HUES64 (cell line): ENCODE results near the gene CACNA1G.
A peak's percentile ranks its signal among the peaks of the same experiment; 100 is the strongest.

Experiments used
- H3K27ac ChIP-seq: 2 replicates; pipeline ENCODE4 v1.7.0; 2013; ENCODE audit warnings: low read depth, low read length, inconsistent platforms
- H3K27me3 ChIP-seq: 2 replicates; pipeline ENCODE4 v1.6.1; 2013; ENCODE audit warnings: mild to moderate bottlenecking, low read length; ENCODE audit not compliant: insufficient read depth
- H3K36me3 ChIP-seq: 2 replicates; pipeline ENCODE4 v1.6.1; 2013; ENCODE audit warnings: mild to moderate bottlenecking, low read length; ENCODE audit not compliant: insufficient read depth
- H3K4me1 ChIP-seq: 2 replicates; pipeline ENCODE4 v1.6.1; 2013; ENCODE audit warnings: mild to moderate bottlenecking, low read length, moderate library complexity; ENCODE audit not compliant: insufficient read depth
- H3K4me3 ChIP-seq: 2 replicates; pipeline ENCODE4 v1.5.1; 2013; ENCODE audit warnings: mild to moderate bottlenecking, low read length, moderate library complexity
- H3K9ac ChIP-seq: 2 replicates; pipeline ENCODE4 v1.6.1; 2013; ENCODE audit warnings: mild to moderate bottlenecking, low read depth, low read length
- H3K9me3 ChIP-seq: 2 replicates; pipeline ENCODE4 v1.6.1; 2013; ENCODE audit warnings: low read depth, low read length; ENCODE audit not compliant: insufficient read depth
- WGBS: fragments of 150-250, 120-280 bp; methylation state at CpG from one replicate; pipeline ENCODE4 v1.1.7; 2013; ENCODE audit warnings: missing lambda C conversion rate; 5-methylcytosine and 5-hydroxymethylcytosine counted together

Gene CACNA1G

DNA sequence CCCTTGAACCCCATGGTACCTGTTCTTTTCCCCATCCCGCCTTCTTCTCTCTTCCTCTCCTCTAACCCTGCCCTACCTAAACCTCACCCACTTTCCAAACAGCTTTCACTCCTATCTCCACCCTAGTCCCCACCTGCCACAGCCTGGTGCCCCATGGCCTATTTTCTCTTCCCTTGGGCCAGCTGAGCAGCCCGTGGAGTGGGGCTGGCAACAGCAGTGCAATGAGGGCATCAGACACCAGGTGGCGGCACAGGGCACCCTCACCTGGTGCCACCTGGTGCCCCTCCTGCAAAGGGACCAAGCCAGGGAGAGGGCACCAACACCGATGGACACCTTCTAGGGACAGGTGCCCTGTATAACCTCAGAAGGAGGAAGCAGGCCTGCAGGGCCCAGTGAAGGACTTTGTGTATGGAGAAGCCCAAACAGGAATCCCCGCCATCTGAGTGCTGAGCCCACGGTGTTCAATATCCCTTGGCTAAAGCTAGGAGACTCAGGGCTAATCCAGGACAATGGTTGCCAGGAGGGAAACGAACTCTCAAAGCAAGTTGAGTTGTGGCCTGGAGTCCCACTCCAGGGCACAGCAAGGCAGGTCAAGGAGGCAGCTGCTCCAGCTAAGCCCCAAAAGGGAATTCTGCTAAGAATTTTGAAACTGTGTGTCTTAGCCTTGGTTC is 70.1 kb downstream of the CACNA1G start:
- Histone ChIP-seq H3K27me3 (peaks cover 40% of the 10 kb centered on the region), H3K27ac (no peak overlapping the region), H3K9ac (no peak overlapping the region), H3K9me3 (no peaks in the 10 kb centered on the region), H3K4me1 (peaks cover 18% of the 10 kb centered on the region), H3K4me3 (no peak overlapping the region), H3K36me3 (no peaks in the 10 kb centered on the region)
- WGBS: 72% methylated on average over 7 of the region's 7 CpGs

DNA sequence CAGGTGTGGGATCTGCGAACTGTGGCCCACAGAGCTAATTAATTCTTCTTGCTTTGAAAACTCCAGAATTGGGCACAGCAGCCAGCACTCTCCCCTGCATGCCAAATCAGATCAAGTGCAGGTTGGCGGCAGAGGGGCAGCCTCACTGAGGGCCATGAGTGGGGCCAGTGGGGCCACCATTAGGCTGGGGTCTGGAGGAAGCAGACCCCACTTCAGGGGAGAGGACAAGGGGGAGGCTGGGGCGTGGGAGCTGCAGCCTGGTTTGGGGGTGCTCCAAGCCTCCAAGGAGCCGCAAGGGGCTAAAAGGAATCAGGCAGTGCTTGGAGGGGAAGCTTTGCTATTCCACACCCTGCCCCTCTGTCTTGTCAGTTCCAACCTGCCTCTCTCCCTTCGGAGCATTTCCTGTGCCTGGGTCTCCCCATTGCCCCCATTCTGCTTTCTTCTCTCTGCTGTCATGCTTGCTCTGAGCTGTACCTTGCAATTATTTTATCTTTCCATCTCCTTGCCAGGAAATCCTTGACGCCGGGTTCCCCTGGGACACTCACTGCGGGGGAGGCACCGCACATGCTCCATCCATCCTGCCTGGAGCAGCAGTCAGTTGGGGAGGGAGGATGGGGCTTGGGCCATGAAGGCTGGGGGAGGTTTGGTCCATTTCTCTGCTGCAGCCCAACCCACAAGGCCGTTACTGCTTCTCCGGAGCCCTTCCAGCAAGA is 70.8 kb downstream of the CACNA1G start:
- Histone ChIP-seq H3K9ac (no peak overlapping the region), H3K4me1 (peaks cover 18% of the 10 kb centered on the region)

DNA sequence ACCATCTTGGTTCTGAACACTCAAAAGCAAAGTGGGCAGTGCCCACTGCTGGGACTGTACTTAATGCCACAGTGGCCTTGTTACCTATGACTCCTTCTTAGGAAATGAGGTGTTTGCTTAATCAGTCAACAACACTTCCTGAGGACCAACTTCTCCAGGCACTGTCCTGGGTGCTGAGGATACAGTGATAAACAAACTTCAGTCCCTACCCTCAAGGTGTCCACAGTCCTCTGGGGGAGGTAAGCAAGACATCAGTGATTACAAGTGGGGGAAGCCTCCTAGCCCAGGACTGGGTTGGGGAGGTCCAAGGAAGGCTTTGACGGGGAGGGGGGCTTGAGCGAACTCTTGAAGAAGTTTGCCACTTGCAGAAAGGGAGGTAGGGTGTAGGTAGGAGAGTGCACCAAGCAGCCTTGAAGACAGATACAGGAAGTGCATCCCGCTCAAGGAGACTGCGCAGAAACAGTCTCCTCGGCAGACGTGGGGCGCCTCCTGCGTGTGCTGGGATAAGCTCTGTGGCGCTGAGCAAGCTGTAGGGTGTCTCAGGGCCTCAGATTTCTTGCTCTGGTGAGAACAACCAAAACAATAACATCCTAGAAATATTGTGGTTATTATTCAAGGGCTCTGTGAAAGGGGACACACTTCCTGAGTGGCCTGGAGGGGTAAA is 71.5 kb downstream of the CACNA1G start:
- H3K27me3 ChIP-seq: peaks cover 54% of the 10 kb centered on the region
- WGBS: 90% methylated on average over 9 of the region's 9 CpGs
- peaks cover 18% of the 10 kb centered on the region for H3K4me1 ChIP-seq
- H3K4me3 ChIP-seq: no peak overlapping the region
- no peak overlapping the region for H3K9ac ChIP-seq
- H3K36me3 ChIP-seq: no peaks in the 10 kb centered on the region
- no peaks in the 10 kb centered on the region for H3K9me3 ChIP-seq
- H3K27ac ChIP-seq: no peak overlapping the region

More for the DNA sequence above, 70.8 kb downstream of the CACNA1G start:
- WGBS: 88% methylated on average over 11 of the region's 11 CpGs
- H3K9me3 ChIP-seq: no peaks in the 10 kb centered on the region
- H3K4me3 ChIP-seq: no peak overlapping the region
- H3K27me3 ChIP-seq: peaks cover 47% of the 10 kb centered on the region
- no peaks in the 10 kb centered on the region for H3K36me3 ChIP-seq
- H3K27ac ChIP-seq: no peak overlapping the region

DNA sequence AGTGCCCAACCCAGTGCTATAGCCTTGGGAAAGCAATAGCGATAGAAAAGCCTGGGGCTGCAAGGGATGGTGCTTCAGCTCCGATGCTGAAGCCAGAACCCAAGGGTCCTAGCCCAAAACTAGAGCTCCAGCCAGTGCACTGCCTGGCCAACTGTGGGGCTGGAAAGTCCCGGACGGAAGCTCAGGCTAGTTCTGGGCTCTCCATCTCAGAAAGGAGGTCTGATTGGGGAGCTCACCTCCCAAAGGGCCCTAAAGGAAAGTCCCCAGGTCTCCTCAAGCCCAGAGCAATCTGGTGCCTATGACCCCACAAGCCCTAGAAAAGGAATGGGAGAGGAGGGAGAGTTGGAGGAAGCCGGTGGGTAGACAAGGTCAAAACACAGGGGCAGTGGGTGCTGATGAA is 72.1 kb downstream of the CACNA1G start:
- H3K4me3 ChIP-seq: no peak overlapping the region
- no peak overlapping the region for H3K9ac ChIP-seq
- H3K4me1 ChIP-seq: peaks cover 15% of the 10 kb centered on the region
- no peaks in the 10 kb centered on the region for H3K36me3 ChIP-seq
- H3K9me3 ChIP-seq: no peaks in the 10 kb centered on the region
- peaks cover 57% of the 10 kb centered on the region for H3K27me3 ChIP-seq
- H3K27ac ChIP-seq: no peak overlapping the region
- 95% methylated on average over 5 of the region's 5 CpGs for WGBS

DNA sequence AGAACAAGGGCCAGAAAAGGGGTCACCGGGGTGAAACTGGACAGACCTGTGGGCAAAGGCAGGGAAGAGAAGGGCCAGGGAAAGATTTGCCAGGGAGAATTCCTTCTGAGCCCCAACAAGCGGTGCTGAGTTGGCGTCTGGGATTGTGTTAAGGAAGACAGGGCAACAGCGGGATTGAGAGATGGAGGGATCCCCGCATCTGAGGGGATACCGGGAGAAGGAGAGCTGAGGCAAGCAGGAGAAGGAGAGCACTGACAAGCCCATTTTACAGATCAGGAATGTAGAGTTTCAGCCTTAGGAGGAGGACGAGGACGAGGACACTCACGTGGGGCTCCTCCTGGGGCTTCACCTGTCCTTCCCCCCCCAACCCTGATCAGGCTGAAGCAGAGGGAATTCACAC is 73.2 kb downstream of the CACNA1G start:
- H3K4me3 ChIP-seq: no peak overlapping the region
- no peaks in the 10 kb centered on the region for H3K9me3 ChIP-seq
- 90% methylated on average over 9 of the region's 9 CpGs for WGBS
- H3K9ac ChIP-seq: no peak overlapping the region
- peaks cover 57% of the 10 kb centered on the region for H3K27me3 ChIP-seq
- no peaks in the 10 kb centered on the region for H3K36me3 ChIP-seq
- H3K27ac ChIP-seq: no peak overlapping the region
- peaks cover 8% of the 10 kb centered on the region; the same call in 1 of the 2 replicates for H3K4me1 ChIP-seq

DNA sequence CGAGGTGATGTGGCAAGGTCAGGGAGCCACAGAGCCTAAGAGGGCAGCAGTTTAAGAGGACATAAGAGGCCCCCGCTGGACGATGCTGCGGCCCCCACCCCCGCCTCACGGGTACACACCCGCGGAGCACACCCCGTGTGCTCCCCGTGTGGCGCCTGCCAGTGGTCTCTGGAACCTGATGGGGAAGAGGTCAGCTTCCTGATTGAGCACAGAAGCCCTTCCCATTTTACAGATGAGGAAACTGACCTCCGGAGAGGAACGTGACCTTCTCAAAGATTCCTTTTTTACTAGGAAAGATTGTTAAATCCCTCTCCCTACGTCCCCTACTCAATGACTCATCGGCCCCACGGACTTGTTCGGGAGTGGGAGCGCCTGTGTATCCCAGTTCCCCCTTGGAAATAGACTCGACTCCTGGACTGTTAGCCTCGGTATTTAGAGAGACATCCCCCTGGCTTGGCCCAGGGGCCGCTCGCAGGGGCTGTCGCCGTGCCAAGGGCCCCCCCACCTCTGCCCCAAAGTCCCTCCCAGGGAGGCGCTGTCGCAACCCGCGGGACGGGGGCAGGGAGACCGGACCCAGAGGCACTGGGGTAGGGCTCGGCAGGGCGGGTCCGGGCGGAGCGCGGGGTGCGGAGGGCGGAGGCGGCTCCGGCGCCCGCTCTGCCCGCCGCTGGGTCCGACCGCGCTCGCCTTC is 73.9 kb downstream of the CACNA1G start, which contains the start of gene ABCC3:
Gene ABCC3, plus strand, starts transcription at position 658 of the 691 bp plus-strand sequence. CDS start 56 bp downstream, outside the sequence.
- Histone ChIP-seq H3K4me1 (peaks cover 4% of the 10 kb centered on the region; the same call in 1 of the 2 replicates), H3K9ac (peak within 1 kb of the TSS; percentile 29)
- WGBS: 16% methylated on average over 48 of the region's 48 CpGs

DNA sequence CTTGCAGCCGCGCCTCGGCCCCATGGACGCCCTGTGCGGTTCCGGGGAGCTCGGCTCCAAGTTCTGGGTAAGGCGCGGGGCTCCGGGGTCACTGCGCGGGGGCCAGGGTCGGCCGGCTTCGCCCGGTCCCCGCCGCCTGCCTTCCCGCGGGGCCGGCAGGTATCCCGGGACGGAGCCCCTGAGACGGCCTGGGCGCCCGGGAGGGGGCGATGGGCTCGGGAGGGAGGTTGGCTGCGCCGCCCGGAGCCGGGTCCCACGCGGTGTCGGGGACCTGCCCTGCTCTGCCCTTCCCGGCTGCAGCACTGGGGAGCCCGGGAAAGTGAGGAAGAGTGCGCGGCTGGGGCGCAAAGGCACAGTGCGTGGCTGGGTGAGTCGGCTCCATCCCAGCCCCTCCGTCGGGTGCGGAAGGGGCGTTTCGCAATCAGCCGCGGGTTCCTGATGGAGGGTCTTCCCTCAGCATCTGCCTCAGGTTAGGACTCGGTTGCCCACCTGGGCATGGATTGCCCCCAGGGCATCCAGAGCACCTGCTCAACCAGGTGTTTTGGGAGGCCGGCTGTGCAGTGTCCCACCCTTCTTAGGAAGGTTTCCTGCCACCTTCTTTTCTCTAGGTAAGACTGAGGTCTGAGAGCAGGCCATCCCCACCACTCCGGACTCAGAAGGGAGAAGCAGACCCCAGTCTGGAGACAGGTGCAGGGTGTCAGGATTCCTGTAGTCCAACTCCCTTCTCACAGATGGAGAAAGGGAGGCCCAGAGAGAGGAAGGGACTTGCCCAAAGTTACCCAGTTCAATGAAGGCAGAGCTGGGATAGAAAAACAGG is 74.6 kb downstream of the CACNA1G start:
- H3K4me3 ChIP-seq: peak overlapping the region; percentile 48
- H3K27me3 ChIP-seq: peaks cover 57% of the 10 kb centered on the region
- peak overlapping the region; percentile 29 for H3K9ac ChIP-seq
- H3K36me3 ChIP-seq: no peaks in the 10 kb centered on the region
- no peaks in the 10 kb centered on the region for H3K9me3 ChIP-seq
- H3K4me1 ChIP-seq: peaks cover 4% of the 10 kb centered on the region; the same call in 1 of the 2 replicates
- no peak overlapping the region for H3K27ac ChIP-seq
- WGBS: 5% methylated on average over 52 of the region's 52 CpGs

More for the DNA sequence above, 73.9 kb downstream of the CACNA1G start, which contains the start of gene ABCC3:
- Histone ChIP-seq H3K27ac (no peak within 1 kb of the TSS), H3K4me3 (peak within 1 kb of the TSS; percentile 48), H3K36me3 (no peaks in the 10 kb centered on the region), H3K27me3 (peaks cover 57% of the 10 kb centered on the region), H3K9me3 (no peaks in the 10 kb centered on the region)

DNA sequence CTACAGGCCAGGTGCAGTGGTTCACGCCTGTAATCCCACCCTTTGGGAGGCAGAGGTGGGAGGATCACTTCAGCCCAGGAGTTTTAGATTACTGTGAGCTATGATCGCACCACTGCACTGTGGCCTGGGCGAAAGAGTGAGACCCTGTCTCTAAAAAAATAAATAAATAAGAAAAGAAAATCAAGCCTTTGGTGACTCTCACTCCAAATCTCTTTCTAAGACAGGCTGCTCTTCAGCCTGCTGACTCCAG is 75.1 kb downstream of the CACNA1G start:
- H3K4me1 ChIP-seq: peaks cover 4% of the 10 kb centered on the region; the same call in 1 of the 2 replicates
- no peak overlapping the region for H3K4me3 ChIP-seq
- no peak overlapping the region for H3K27ac ChIP-seq
- H3K27me3 ChIP-seq: peaks cover 57% of the 10 kb centered on the region
- no peaks in the 10 kb centered on the region for H3K36me3 ChIP-seq
- no peak overlapping the region for H3K9ac ChIP-seq
- no peaks in the 10 kb centered on the region for H3K9me3 ChIP-seq
- 81% methylated on average over 2 of the region's 3 CpGs for WGBS

DNA sequence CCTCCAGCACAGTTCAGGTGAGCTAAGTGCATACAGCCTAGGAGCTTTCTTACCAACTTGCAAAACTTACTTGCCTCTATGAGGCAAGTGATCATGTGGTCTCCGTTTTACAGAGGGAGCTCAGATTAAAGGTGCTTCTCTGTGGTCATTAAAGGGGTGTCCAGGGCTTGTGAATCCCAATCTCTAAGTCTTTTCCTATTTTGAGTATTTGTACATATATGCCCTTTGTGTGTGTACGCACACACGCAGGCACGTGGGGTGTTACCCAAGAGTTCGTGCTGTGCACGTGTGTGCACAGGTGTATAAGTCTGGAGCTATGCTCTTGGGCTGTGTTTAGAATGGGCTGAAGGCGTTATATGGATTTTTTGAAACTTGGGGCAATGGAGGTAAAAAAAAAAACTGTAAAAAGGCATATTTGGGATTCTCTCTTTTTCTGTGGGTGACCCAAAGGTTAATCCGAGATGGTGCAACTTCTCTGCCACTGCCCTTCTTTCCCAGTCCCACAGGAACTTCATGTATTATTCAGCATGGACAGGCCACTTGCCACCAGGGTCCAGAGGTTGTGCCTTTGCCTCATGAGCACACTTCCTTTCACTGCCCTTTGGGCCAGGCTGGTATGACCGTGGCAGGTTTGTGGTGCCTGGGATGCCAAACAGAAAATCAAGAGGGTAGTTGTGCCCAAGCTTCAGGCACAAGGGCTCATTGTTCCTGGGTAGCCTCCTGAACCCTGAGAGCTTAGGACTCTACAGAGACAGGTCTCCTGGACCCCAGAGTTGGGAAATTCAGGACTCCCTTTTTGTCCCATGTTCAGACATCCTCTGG is 75.7 kb downstream of the CACNA1G start:
- Histone ChIP-seq H3K4me3 (no peak overlapping the region), H3K4me1 (peaks cover 10% of the 10 kb centered on the region; the same call in 1 of the 2 replicates), H3K36me3 (no peaks in the 10 kb centered on the region), H3K9ac (no peak overlapping the region), H3K27me3 (peaks cover 57% of the 10 kb centered on the region), H3K27ac (no peak overlapping the region), H3K9me3 (no peaks in the 10 kb centered on the region)
- whole genome bisulfite sequencing: 92% methylated on average over 9 of the region's 9 CpGs

DNA sequence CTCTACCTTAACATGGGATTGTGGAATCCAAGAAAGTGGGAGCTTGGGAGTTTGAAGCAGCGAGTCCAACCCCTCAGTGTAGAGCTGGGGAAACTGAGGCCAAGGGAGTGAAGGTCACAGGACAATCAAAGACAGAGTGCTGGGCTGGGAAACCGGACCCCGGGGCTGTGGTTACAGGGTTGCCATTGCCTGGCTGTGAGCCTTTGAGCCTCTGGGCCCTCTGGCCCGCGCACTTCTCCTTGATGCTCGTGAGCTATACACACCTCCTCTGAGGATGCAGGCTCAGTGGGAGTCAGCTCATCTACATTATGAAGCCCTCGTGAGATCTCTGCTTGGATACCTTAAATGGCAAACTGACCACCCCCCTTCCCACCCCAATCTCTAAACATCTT is 76.3 kb downstream of the CACNA1G start:
- Histone ChIP-seq H3K4me3 (no peak overlapping the region), H3K9ac (no peak overlapping the region), H3K4me1 (peaks cover 13% of the 10 kb centered on the region; the same call in 1 of the 2 replicates), H3K27me3 (peaks cover 56% of the 10 kb centered on the region), H3K36me3 (no peaks in the 10 kb centered on the region), H3K27ac (no peak overlapping the region), H3K9me3 (no peaks in the 10 kb centered on the region)
- 75% methylated on average over 7 of the region's 7 CpGs for WGBS
